Measurements from ENCODE around the gene PAFAH1B2.
"Not testable (repeated sequence)": the region's sequence is repeated elsewhere in the genome, so short reads cannot be mapped to it uniquely, and the experiment has no call there.

PAFAH1B2 gene

GRCh38 chr11:117171404-117172061, 27.4 kb downstream of the PAFAH1B2 start:
- DNase-seq = no peak

DNA sequence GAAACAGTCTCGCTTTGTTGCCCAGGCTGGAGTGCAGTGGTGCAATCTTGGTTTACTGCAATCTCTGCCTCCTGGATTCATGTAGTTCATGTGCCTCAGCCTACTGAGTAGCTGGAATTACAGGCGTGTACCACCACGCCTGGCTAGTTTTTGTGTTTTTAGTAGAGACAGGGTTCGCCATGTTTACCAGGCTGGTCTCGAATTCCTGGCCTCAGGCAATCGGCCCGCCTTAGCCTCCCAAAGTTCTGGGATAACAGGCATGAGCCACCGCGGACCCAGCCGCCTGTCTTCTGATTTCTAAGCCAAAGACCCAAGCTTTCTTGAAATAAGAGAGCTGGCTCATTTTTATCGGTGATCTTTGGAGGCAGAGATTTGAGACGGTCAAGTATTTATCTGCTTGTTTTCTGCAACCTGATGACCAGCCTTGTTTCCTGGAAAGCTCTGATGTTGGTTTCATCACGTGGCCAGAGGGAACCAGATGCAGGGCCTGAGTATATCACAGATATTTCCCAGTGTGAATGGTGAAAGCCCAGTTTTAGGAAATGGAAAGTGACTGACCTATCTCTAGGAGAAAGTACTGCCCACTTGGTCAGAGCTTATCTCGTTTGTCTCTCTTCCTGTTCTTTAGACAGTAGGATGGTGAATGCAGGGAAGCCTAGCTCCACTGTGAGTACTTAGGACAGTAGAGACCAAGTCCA, 28.8 kb downstream of the PAFAH1B2 start:
- no peak for DNase-seq

- peak in 15 of 56 donors; percentile 10 to 56 (median 39) for DNase-seq
These were observed 31.0 kb downstream of the PAFAH1B2 start for GRCh38 chr11:117175104-117175503.

DNA sequence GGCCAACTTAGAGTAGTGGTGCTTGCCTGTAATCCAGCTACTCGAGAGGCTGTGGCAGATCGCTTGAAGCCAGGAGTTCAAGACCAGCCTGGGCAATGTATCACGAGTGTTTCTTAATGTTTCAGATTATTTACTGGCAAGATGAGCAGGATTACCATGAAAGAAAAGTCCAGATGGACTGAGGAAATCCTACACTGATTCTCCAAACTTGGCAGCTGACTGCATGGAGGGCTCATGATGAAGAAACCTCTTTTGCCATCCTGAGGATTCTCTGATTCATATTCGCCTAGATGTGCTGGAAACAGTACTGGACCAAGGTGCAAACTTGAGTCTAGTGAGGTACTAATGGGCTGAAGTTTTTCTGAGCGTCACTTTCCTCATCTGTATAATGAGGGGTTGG, 31.7 kb downstream of the PAFAH1B2 start:
- no peak for DNase-seq

DNA sequence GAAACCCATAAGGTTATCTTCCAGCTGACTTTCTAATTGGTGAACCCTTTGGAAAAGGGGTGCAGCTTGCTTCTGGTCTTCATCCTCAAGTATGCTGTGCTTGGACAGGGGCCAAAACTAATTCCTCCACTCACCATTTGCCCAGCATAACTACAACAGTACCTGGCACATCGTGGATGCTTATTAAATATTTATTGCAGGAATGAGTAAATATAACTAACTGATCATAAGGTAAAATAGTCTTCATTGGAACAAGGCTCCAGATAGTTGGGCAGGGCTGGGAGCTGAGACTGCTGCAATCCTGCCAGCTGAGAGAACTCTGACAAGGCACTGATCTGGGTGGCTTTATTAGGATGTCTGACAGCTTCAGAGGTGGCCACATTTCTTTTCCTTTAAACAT, 32.1 kb downstream of the PAFAH1B2 start:
- no peak for DNase-seq

DNA sequence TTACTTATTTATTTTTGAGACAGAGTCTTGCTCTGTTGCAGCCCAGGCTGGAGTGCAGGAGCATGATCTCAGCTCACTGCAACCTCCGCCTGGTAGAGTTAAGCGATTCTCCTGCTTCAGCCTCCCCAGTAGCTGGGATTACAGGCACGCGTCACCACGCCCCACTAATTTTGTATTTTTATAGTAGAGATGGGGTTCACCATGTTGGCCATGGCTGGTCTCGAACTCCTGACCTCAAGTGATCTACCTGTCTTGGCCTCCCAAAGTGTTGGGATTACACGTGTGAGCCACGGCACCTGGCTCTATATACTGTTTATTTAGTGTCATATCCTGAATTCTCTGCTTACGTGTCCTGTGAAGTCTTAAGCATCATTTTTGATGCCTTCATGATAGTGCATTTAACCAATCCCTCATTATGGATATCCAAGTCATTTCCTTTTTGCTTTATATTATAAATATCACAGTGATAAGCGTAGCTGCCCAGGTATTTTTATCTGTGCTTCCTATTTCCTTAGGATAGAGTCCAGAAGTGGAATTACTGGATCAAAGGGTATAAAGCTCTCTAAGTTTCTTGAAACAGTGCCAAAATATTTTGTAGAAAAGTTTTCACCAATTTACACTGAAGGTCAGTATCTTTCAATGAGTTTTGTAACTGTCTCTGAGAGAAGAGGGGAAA, 33.6 kb downstream of the PAFAH1B2 start:
- DNase-seq = no peak

- DNase-seq = peak; percentile 30 to 97 (median 88)
These were observed 34.3 kb downstream of the PAFAH1B2 start, which contains the start of gene SIDT2 for GRCh38 chr11:117178210-117179034. Gene SIDT2, plus strand, starts transcription at chr11:117178743. Its CDS starts 521 bp downstream, at chr11:117179264.

GRCh38 chr11:117179048-117179999, 35.2 kb downstream of the PAFAH1B2 start:
- peak in 9 of 56 donors; percentile 33 to 65 (median 57) for DNase-seq

DNA sequence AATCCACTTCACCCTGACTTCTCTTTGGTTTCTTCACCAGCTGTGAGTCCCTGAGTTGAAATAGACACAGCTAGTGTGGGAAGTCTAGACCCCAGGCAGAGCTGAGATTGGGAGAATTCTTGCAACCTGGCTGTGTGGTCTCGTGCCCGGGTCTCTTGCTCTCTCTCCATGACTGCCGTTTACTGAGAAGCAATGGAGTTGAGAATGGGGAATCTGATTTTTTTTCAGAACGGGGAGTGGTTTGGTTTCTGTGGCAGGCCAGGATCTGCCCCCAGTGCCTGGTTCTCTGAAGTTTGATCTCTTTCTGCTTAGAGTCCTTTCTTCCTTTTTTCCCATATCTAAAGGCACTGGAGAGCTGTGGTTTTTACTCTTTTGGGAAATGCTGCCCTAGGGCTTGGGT, 35.9 kb downstream of the PAFAH1B2 start:
- DNase-seq = no peak

DNA sequence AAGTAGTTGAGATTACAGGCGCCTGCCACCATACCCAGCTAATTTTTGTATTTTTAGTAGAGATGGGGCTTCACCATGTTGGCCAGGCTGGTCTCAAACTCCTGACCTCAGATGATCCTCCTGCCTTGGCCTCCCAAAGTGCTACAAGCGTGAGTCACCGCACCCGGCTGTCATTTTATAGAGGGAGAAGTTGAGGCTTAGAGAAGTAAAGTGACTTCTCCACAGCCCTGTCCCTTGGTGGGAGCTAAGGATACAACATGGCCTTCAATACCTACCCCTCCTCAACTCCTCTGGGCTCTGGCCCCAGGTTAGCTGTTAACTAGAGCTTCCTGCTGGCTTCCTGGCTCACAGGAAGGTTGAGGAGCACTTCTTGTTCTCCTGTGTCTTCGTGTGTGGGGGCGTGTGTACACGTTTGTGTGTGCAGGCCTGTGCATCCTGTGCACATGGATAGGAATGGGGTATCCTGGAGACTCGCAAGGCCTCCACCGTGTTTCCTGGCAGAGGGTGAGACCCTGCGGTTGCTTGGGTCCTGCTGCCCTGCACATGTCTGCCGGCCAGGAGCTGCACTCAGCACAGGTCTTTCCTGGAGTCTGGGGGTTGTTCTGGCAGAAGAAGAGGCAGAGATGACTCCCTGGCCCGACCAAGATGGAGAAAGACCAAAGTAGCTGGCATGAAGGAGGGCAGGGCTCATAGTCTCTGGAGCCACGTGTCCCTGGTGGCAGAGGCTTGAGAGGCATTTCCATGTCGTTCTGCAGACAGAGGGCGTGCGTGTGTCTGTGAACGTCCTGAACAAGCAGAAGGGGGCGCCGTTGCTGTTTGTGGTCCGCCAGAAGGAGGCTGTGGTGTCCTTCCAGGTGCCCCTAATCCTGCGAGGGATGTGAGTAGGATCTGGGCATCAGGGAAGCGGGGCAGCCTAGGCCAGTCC, 36.8 kb downstream of the PAFAH1B2 start:
- peak in 48 of 56 donors; percentile 13 to 84 (median 62) for DNase-seq

- DNase-seq = no peak
These were observed 37.8 kb downstream of the PAFAH1B2 start for GRCh38 chr11:117181586-117182550.

- no peak for DNase-seq
These were observed 38.5 kb downstream of the PAFAH1B2 start for GRCh38 chr11:117182551-117182935.

DNA sequence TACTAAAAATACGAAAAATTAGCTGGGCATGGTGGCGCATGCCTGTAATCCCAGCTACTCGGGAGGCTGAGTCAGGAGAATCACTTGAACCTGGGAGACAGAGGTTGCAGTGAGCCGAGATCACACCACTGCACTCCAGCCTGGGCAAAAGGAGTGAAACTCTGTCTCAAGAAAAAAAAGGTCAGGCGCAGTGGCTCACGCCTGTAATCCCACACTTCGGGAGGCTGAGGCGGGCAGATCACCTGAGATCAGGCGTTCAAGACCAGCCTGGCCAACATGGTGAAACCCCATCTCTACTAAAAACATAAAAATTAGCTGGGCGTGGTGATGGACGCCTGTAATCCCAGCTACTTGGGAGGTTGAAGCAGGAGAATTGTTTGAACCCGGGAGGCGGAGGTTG, 39.1 kb downstream of the PAFAH1B2 start:
- DNase-seq = not testable (repeated sequence)

DNA sequence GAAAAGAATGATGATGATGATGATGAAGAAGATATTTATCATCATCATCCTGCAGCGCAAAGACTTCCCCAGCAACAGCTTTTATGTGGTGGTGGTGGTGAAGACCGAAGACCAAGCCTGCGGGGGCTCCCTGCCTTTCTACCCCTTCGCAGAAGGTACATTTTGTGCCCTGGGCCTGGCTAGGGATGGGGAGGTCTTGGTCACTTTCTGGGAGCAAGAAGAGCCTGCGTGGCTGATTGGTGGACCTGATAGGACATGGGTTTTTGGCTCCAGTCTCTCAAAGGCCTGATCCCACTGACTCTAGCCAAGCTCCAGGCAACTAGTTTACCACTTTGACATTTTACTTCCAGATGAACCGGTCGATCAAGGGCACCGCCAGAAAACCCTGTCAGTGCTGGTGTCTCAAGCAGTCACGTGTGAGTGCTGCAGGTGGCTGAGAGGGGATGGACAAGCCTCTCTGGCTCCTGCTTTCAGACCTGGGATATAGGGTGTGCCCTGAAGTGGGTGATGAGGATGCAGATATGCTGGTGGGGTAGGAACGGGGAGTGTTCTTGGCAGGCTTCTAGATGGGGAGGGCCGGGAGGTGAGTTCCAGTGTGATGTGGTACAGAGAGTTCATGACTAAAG, 39.8 kb downstream of the PAFAH1B2 start:
- DNase-seq = no peak

DNA sequence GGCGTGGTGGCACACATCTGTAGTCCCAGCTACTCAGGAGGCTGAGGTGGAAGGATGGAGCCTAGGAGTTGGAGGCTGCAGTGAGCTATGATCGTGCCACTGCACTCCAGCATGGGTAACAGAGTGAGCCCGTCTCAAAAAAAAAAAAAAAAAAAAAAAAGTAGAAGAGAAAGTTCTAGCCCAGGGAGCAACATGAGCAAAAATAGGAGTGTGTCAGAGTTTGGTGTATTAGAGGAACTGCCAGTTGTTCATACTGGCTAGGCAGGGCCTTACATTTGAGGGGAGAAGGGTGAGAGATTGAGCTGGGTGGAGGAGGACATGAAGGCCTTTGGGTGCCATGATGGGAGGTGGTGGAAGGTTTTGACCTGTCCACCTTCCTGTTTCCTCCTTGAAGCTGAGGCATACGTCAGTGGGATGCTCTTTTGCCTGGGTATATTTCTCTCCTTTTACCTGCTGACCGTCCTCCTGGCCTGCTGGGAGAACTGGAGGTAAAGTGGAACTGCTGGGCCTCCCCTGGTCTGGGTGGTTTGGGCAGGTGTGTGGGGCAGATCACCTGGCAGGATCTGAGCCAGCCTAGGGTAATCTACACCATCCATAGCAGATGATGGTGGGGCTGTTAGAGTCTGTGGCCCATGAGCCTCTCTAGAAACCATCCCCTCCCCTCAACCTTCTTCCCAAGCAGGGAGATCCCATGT, 41.8 kb downstream of the PAFAH1B2 start:
- DNase-seq = no peak

- no peak for DNase-seq
These were observed 42.3 kb downstream of the PAFAH1B2 start for GRCh38 chr11:117186431-117186761.

DNA sequence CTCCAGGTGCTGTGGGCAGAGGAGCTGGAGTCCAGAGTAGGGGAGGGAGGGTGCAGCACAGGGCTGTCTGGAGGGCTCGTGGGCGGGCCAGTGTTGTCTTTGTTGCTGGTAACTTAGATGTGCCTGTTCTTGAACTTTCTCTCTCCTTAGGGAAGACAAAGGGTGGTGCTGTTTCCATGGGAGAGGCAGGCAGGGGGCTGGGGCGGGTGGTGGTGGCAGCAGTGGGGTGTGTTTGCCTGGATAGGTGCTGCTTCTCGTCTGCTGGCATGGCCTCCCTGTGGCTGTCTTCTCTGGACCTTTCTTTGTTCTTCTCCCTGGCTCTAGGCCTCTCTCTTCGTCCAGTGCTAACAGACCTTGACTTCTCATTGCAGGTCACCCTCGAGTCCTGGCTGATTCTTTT, 42.9 kb downstream of the PAFAH1B2 start:
- DNase-seq = no peak
